Measurements from ENCODE around the gene GIT1.

GIT1 gene

GRCh38 chr17:29568331-29569244 is 20.9 kb downstream of the GIT1 start, which contains the start of gene TP53I13:
Gene TP53I13 (plus strand): TSS chr17:29568701. CDS start chr17:29568759, 58 bp downstream.
- peaks cover 42% of the 10 kb centered on the region for H3K4me1 ChIP-seq (ENCODE audit: control insufficient read depth, insufficient read depth, low read length)
- H3K36me3 ChIP-seq (ENCODE audit: control insufficient read depth, insufficient read depth, low read length, severe bottlenecking): peaks cover 31% of the 10 kb centered on the region
- peak within 1 kb of the TSS; percentile 94 for H3K9ac ChIP-seq (ENCODE audit: low read length)
- no peaks in the 10 kb centered on the region for H3K27me3 ChIP-seq (replicated peaks; ENCODE audit: control insufficient read depth, insufficient read depth, low read length)
- H3K4me3 ChIP-seq (ENCODE audit: low read length): peak within 1 kb of the TSS; percentile 92
- peak; percentile 94 for DNase-seq (ENCODE audit: low read depth)
- no peaks in the 10 kb centered on the region for H3K9me3 ChIP-seq (ENCODE audit: control insufficient read depth, low read length)

DNA sequence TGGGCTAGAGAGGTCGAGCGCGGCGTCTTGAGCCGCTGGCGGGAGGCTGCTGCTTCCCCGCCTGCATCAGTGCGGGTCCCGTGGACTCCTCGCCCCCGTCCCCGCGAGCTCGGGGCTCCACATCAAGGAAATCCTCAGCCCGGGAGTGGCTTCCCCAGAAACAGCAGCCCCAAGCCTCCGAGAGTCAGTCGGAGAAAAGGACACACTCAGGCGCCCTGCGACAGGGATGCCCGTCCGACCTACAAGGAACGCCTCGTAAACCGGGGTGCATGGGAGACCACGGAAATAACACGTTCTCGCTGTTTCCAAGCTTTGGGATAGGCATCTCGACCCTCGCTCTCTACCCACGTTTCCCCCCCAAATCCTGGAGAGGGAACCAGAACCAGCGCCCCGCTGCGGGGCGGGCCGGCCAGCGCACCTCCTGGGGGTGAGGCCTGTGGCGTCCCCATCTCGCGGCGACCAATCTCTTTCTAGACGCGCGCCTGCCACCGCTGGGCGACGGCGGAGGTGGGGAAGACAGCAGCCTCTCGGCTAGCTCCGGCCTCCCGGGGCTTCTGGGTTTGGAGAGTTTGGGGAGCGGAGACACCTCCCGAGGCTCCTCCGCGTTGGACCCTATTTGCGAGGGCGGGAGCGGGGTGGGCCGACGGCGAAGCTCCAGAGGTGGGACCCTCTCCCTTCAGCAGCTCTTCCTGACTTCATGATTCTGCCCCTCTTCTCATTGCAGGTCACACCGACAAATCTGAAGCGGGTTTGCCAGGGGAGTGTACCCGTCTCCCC is 21.7 kb downstream of the GIT1 start:
- Histone ChIP-seq H3K4me3 (ENCODE audit: low read length) (peak overlapping the region; percentile 92), H3K9me3 (ENCODE audit: control insufficient read depth, low read length) (no peaks in the 10 kb centered on the region), H3K4me1 (ENCODE audit: control insufficient read depth, insufficient read depth, low read length) (peaks cover 42% of the 10 kb centered on the region), H3K36me3 (ENCODE audit: control insufficient read depth, insufficient read depth, low read length, severe bottlenecking) (peaks cover 28% of the 10 kb centered on the region), H3K27me3 (replicated peaks; ENCODE audit: control insufficient read depth, insufficient read depth, low read length) (no peaks in the 10 kb centered on the region), H3K9ac (ENCODE audit: low read length) (peak overlapping the region; percentile 94)
- peak; percentile 79 for DNase-seq (ENCODE audit: low read depth)

- Histone ChIP-seq H3K9ac (ENCODE audit: low read length) (peak overlapping the region; percentile 94), H3K4me1 (ENCODE audit: control insufficient read depth, insufficient read depth, low read length) (peaks cover 40% of the 10 kb centered on the region), H3K27me3 (replicated peaks; ENCODE audit: control insufficient read depth, insufficient read depth, low read length) (no peaks in the 10 kb centered on the region), H3K4me3 (ENCODE audit: low read length) (peak overlapping the region; percentile 92), H3K36me3 (ENCODE audit: control insufficient read depth, insufficient read depth, low read length, severe bottlenecking) (peaks cover 33% of the 10 kb centered on the region), H3K9me3 (ENCODE audit: control insufficient read depth, low read length) (no peaks in the 10 kb centered on the region)
- DNase-seq (ENCODE audit: low read depth): no peak
Measured at GRCh38 chr17:29567304-29567553, 22.2 kb downstream of the GIT1 start.

DNA sequence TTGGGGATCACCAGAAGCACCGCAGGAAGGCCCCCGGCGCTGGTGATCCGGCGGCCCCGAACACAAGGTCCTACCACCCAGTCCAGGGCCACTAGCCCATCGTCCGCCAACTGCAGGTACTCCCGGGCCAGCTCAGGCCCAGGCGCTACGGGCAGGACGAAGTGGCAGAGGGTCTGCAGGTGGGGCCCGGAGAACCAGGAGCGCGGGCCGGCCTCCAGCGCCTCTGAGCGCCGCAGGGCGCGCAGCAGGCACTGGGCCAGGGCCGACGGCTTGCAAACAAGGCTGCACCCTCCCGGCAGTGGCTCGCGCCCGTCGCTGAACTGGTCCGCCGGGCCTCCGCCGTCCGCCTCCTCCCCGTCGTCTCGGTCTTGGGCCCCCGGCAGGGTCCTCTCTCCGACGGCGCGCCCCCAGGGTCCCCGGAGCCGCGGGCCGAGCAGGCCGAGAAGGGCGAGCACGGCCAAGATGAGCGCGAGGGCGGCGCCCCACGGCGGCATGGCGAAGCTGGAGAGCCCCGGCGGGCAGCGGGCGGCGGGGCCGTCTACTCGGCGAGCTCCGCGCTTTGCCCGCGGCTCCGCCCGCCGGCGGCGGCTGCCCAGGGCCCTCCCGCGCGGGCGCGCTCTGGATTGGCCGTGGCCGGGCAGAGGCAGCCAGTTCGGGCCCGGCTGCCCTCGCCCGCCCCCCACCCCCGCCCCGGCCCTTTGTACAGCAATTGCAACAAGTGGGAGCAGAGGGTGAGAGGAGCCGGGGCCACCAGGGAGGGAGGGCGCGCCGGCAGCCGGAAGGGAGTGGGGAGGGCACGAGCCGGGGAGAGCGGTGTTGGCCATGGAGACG is 22.8 kb downstream of the GIT1 start, which contains the start of gene ABHD15:
Gene ABHD15, minus strand, starts transcription at position 565 of the 831 bp plus-strand sequence. Its CDS starts 71 bp downstream, at position 494.
- peak; percentile 93 for DNase-seq (ENCODE audit: low read depth)
- Histone ChIP-seq H3K27me3 (replicated peaks; ENCODE audit: control insufficient read depth, insufficient read depth, low read length) (no peaks in the 10 kb centered on the region), H3K4me3 (ENCODE audit: low read length) (peak within 1 kb of the TSS; percentile 92), H3K36me3 (ENCODE audit: control insufficient read depth, insufficient read depth, low read length, severe bottlenecking) (peaks cover 36% of the 10 kb centered on the region), H3K9ac (ENCODE audit: low read length) (peak within 1 kb of the TSS; percentile 94), H3K9me3 (ENCODE audit: control insufficient read depth, low read length) (no peaks in the 10 kb centered on the region), H3K4me1 (ENCODE audit: control insufficient read depth, insufficient read depth, low read length) (peaks cover 38% of the 10 kb centered on the region)

DNA sequence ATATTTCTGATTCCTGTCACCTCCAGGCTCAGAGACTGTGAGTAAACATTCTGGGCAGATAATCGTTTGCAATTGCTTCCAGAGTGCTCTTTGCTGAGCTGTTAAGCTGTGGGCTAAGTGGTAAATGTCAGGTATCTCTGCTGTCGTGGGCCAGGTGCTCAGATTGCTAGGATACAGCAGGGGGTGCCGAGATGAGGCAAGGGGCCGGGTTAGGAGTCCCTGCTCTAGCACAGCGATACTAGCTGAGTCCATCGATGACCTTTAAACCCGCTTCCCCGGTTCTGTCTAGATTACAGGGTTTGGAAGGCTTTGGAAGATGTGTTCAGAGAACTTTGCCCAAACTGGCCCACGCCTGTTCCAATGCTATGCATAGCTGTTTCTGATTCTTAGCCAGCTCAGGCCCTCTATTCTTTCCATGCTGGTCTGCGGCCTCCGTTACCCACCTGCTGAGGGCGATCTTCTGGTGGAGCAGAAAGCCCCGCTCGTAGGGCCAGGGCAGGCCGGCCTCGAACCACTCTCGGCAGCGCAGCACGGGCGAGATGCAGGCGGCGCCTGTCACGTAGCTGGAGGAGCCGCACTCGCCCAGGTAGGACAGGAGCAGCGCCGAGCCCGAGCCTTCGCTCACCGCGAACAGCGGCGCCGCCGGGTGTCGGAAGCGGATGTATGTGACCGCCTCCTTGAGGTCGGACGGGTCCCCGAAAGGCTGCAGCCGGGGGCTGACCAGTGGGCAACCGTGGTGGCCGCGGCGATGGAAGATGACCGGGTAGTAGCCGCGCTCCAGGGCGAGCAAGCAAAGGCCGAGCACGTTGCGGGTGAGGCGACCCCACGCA is 23.6 kb downstream of the GIT1 start:
- no peak for DNase-seq (ENCODE audit: low read depth)
- peak overlapping the region; percentile 92 for H3K4me3 ChIP-seq (ENCODE audit: low read length)
- H3K27me3 ChIP-seq (replicated peaks; ENCODE audit: control insufficient read depth, insufficient read depth, low read length): no peaks in the 10 kb centered on the region
- H3K4me1 ChIP-seq (ENCODE audit: control insufficient read depth, insufficient read depth, low read length): peaks cover 39% of the 10 kb centered on the region
- no peaks in the 10 kb centered on the region for H3K9me3 ChIP-seq (ENCODE audit: control insufficient read depth, low read length)
- peaks cover 29% of the 10 kb centered on the region for H3K36me3 ChIP-seq (ENCODE audit: control insufficient read depth, insufficient read depth, low read length, severe bottlenecking)
- H3K9ac ChIP-seq (ENCODE audit: low read length): peak overlapping the region; percentile 86

GRCh38 chr17:29563816-29564215 is 25.6 kb downstream of the GIT1 start:
- Histone ChIP-seq H3K36me3 (ENCODE audit: control insufficient read depth, insufficient read depth, low read length, severe bottlenecking) (peaks cover 27% of the 10 kb centered on the region), H3K4me1 (ENCODE audit: control insufficient read depth, insufficient read depth, low read length) (peaks cover 24% of the 10 kb centered on the region), H3K9me3 (ENCODE audit: control insufficient read depth, low read length) (no peaks in the 10 kb centered on the region), H3K9ac (ENCODE audit: low read length) (no peak overlapping the region), H3K4me3 (ENCODE audit: low read length) (peak overlapping the region; percentile 92), H3K27me3 (replicated peaks; ENCODE audit: control insufficient read depth, insufficient read depth, low read length) (no peaks in the 10 kb centered on the region)
- no peak for DNase-seq (ENCODE audit: low read depth)

GRCh38 chr17:29562615-29563014 is 26.8 kb downstream of the GIT1 start:
- no peaks in the 10 kb centered on the region for H3K27me3 ChIP-seq (replicated peaks; ENCODE audit: control insufficient read depth, insufficient read depth, low read length)
- H3K9ac ChIP-seq (ENCODE audit: low read length): no peak overlapping the region
- DNase-seq (ENCODE audit: low read depth): no peak
- H3K4me1 ChIP-seq (ENCODE audit: control insufficient read depth, insufficient read depth, low read length): peaks cover 27% of the 10 kb centered on the region
- no peaks in the 10 kb centered on the region for H3K9me3 ChIP-seq (ENCODE audit: control insufficient read depth, low read length)
- peaks cover 27% of the 10 kb centered on the region for H3K36me3 ChIP-seq (ENCODE audit: control insufficient read depth, insufficient read depth, low read length, severe bottlenecking)
- H3K4me3 ChIP-seq (ENCODE audit: low read length): no peak overlapping the region

GRCh38 chr17:29561554-29562517 is 27.6 kb downstream of the GIT1 start:
- Histone ChIP-seq H3K9ac (ENCODE audit: low read length) (no peak overlapping the region), H3K36me3 (ENCODE audit: control insufficient read depth, insufficient read depth, low read length, severe bottlenecking) (peaks cover 27% of the 10 kb centered on the region), H3K27me3 (replicated peaks; ENCODE audit: control insufficient read depth, insufficient read depth, low read length) (no peaks in the 10 kb centered on the region), H3K4me1 (ENCODE audit: control insufficient read depth, insufficient read depth, low read length) (peaks cover 35% of the 10 kb centered on the region), H3K9me3 (ENCODE audit: control insufficient read depth, low read length) (no peaks in the 10 kb centered on the region), H3K4me3 (ENCODE audit: low read length) (no peak overlapping the region)
- DNase-seq (ENCODE audit: low read depth): no peak

DNA sequence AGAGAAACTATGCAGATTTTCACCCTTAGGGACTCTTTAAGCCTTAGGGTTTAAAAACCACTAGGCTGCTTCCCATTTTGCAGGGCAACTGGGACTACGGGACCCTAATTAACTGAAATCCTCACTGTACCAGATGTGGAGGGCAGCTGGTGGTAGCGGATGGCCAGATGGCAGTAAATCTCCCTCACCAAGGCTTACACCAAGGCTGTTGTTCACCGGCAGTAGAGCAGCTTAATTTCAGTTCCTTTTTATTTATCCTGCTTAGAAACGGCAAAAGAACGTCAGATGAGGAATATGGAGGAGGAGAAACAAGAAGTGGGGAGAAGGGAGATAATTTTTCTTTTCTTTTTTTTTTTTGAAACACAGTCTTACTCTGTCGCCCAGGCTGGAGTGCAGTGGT is 29.1 kb downstream of the GIT1 start:
- peaks cover 29% of the 10 kb centered on the region for H3K4me1 ChIP-seq (ENCODE audit: control insufficient read depth, insufficient read depth, low read length)
- H3K9ac ChIP-seq (ENCODE audit: low read length): no peak overlapping the region
- H3K27me3 ChIP-seq (replicated peaks; ENCODE audit: control insufficient read depth, insufficient read depth, low read length): no peaks in the 10 kb centered on the region
- no peak for DNase-seq (ENCODE audit: low read depth)
- H3K36me3 ChIP-seq (ENCODE audit: control insufficient read depth, insufficient read depth, low read length, severe bottlenecking): peaks cover 27% of the 10 kb centered on the region
- no peak overlapping the region for H3K4me3 ChIP-seq (ENCODE audit: low read length)
- no peaks in the 10 kb centered on the region for H3K9me3 ChIP-seq (ENCODE audit: control insufficient read depth, low read length)

All from adipocyte (in vitro differentiated cells).